HFFc6 (cell line): ENCODE results near the gene ZDHHC24. TPM values are rescaled to one million over a fixed set of nuclear protein-coding genes. Genes with fewer than 3 reads are reported as not detected.

Source experiments
- DNase-seq: peaks from one replicate; pipeline ENCODE4 v3.0.0-alpha.2; 2018
- H3K27ac Mint-ChIP-seq: 2 replicates; pipeline ENCODE4 v1.8.0; 2020; ENCODE audit warnings: mild to moderate bottlenecking, mixed read lengths
- H3K27me3 Mint-ChIP-seq: 2 replicates; pipeline ENCODE4 v1.8.0; 2021; ENCODE audit warnings: mild to moderate bottlenecking, moderate library complexity, mixed read lengths; ENCODE audit not compliant: insufficient read depth
- H3K36me3 Mint-ChIP-seq: 2 replicates; pipeline ENCODE4 v1.8.0; 2021; ENCODE audit warnings: low read depth, mixed read lengths
- H3K4me1 Mint-ChIP-seq: 2 replicates; pipeline ENCODE4 v1.8.0; 2020; ENCODE audit warnings: low read depth, mixed read lengths
- H3K4me3 Mint-ChIP-seq: 2 replicates; pipeline ENCODE4 v1.8.0; 2020; ENCODE audit warnings: mild to moderate bottlenecking, moderate library complexity, mixed read lengths
- H3K9me3 Mint-ChIP-seq: 2 replicates; pipeline ENCODE4 v1.8.0; 2020; ENCODE audit warnings: mild to moderate bottlenecking, mixed read lengths
- CTCF ChIP-seq: fragments of 200-600 bp; sonication (generic); IDR thresholded peaks from 2 replicates; pipeline ENCODE4 v1.5.0; 2021; ENCODE audit warnings: antibody characterized with exemption, mild to moderate bottlenecking
- total RNA-seq, 6 experiments: library from RNA; stranded (reverse); fragmentation: NEBNext Ultra II Directional; extraction: Animal tissue kit (Norgen Biotek cat#: 25700); gene quantifications; 2 replicates in 1 of 6; 3 replicates in 5 of 6; pipeline ENCODE4 v1.2.3, GENCODE V29; 2021

The ZDHHC24 gene
- total RNA-seq, 6 experiments from 2014 or later, result 15.4 to 23.3 (median 18.6) TPM

DNA sequence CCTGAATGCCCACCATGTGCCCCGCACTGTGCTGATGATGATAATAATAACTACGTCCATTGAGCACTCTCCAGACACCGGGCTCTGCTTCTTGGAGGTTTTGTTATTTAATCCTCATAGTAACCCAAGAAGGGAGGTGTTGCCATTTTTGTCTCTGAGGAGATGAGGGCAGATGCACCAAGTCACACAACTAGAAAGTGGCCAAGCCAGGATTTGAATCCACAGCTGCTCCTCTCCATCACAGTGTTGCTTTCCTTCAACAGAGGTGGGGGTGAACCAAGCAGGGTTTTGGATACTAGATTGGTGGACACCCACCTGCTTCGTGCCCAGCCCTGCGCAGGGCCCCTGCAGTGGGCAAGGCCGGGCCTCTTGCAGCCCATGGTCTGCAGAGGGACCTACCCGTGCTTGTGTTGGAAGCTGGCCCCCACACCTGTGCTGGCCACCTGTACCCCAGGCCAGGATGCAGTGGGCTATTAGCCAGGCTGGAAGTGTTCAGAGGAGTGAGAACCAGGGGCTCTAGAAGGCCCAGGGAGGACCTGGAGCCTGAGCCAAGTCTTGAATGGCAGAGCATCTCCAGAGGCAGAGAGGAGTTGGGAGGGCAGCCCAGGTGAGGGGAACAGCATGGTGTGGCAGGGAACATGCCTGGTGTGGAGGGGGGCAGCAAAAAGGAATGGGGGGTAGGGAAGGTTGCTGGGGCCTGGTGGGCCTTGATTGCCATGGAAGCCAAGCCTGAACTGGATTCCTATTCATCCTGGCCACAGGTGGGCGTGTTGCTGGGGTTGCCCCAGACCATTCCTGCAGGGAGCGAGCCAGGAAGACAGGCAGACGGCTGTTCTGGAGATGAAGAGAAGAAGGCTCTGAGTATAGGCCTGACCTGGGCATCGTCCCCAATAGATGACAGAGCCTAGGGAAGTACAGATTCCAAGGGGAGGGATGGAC lies 68.3 kb downstream of the ZDHHC24 start:
- H3K36me3 Mint-ChIP-seq, result 0 out of 2 replicates have a peak, but pooled peaks cover 4% of the 10 kb centered on the region
- peaks cover 28% of the 10 kb centered on the region for H3K4me1 Mint-ChIP-seq
- DNase-seq, result no peak
- TF ChIP-seq CTCF, result no peak
- H3K4me3 Mint-ChIP-seq, result no peak overlapping the region
- H3K27ac Mint-ChIP-seq, result no peak overlapping the region
- no peaks in the 10 kb centered on the region; the same call in 1 of the 2 replicates for H3K27me3 Mint-ChIP-seq
- H3K9me3 Mint-ChIP-seq, result no peaks in the 10 kb centered on the region

DNA sequence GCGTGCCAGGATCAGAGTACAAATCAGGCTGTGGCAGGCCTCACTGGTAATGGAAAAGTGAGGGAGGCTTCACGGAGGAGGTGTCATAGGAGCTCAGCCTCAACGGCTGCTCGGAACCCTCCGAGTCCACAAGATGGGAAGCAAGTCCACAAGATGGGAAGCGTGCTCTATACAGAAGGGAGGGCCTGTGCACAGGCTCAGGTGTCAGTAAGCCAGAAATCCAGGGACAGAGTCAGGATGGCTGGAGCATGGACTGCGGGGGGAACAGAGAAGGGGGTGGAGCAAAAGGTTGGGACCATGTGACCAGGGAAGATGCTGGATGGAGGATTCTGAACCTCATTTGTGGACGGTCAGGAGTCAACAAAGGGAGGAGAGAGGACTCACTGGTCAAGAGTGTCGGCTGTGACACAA lies 69.0 kb downstream of the ZDHHC24 start:
- Mint-ChIP-seq H3K27ac (no peak overlapping the region), H3K9me3 (no peaks in the 10 kb centered on the region), H3K36me3 (no peaks in the 10 kb centered on the region), H3K27me3 (no peaks in the 10 kb centered on the region; the same call in 1 of the 2 replicates), H3K4me1 (peaks cover 23% of the 10 kb centered on the region), H3K4me3 (no peak overlapping the region)
- no peak for DNase-seq
- TF ChIP-seq CTCF, result no peak

DNA sequence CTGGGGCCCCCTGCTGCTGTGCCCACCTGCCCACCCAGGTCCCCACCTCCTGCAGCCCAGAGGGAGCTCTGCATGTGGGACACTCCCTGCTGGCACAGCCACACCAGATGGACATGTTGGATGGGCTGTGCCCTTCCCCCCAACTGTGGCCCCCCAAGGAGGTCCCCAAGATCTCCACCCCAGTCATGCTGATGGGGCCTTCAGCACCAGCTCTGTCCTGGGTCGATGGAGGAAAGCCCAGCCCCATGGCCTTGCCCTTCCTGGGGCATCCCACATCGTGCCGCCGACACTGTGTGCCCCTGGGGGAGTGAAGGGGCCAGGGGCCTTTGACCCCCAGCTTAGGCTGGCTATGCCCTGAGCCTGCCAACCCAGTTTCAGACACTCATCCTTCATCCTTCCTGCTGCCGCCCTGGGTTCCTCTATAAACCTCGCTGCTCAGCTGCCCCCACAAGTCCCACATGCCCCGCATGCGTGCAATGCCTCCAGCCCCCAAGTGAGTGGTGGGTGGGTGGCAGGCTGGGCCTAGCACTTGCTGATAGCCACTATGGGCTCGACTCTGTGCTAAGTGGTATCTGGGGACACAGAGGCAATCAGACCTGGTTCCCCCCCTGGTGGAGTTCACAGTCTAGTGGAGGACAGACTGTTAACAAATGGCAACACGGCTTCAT lies 69.5 kb downstream of the ZDHHC24 start:
- H3K27ac Mint-ChIP-seq, result no peak overlapping the region
- H3K36me3 Mint-ChIP-seq, result no peaks in the 10 kb centered on the region; the same call in 1 of the 2 replicates
- TF ChIP-seq CTCF, result no peak
- no peak for DNase-seq
- H3K27me3 Mint-ChIP-seq, result no peaks in the 10 kb centered on the region; the same call in 1 of the 2 replicates
- H3K4me3 Mint-ChIP-seq, result no peak overlapping the region
- H3K9me3 Mint-ChIP-seq, result no peaks in the 10 kb centered on the region
- peaks cover 23% of the 10 kb centered on the region for H3K4me1 Mint-ChIP-seq

DNA sequence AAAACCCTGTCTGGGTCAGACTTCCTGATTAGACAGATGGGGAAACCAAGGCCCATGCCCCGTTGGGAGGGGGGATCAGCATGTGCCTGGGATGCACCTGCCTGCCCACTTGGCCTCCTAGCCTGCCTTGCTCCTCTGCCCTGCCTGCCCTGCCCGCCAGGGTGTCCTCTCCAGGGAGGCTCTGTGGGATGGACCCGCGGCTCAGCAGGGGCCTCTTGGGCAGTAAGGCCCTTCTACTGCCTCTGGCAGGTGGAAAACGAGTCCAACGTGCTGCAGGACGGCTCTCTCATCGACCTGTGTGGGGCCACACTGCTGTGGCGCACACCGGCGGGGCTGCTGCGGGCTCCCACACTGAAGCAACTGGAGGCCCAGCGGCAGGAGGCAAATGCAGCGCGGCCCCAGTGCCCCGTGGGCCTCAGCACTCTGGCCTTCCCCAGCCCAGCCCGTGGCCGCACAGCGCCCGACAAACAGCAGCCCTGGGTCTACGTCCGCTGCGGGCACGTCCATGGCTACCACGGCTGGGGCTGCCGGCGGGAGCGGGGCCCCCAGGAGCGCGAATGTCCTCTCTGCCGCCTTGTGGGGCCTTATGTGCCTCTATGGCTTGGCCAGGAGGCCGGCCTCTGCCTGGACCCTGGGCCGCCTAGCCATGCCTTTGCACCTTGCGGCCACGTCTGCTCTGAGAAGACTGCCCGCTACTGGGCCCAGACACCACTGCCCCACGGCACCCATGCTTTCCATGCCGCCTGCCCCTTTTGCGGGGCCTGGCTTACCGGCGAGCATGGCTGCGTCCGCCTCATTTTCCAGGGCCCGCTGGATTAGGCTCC lies 70.3 kb downstream of the ZDHHC24 start:
- TF ChIP-seq CTCF, result no peak
- H3K36me3 Mint-ChIP-seq, result no peaks in the 10 kb centered on the region; the same call in 1 of the 2 replicates
- H3K4me3 Mint-ChIP-seq, result no peak overlapping the region
- peaks cover 17% of the 10 kb centered on the region for H3K4me1 Mint-ChIP-seq
- no peaks in the 10 kb centered on the region; the same call in 1 of the 2 replicates for H3K27me3 Mint-ChIP-seq
- no peaks in the 10 kb centered on the region for H3K9me3 Mint-ChIP-seq
- H3K27ac Mint-ChIP-seq, result no peak overlapping the region
- DNase-seq, result no peak
